GM12864 (cell line): Measurements from ENCODE around the gene CHTF18.

ENCODE experiments used
- DNase-seq: peaks from one replicate; pipeline ENCODE4 v3.0.0-alpha.2; 2011; ENCODE audit warnings: low read depth
- H3K4me3 ChIP-seq: 2 replicates; pipeline ENCODE4 v1.5.1; 2011; ENCODE audit warnings: mild to moderate bottlenecking, low read depth, low read length, control low read depth
- TF ChIP-seq, protein P1 (sequence below): IDR thresholded peaks from 2 replicates; pipeline ENCODE4 v1.5.1; 2011; ENCODE audit warnings: low read depth, mild to moderate bottlenecking, moderate library complexity, low read length, control low read depth, inconsistent platforms; ENCODE audit errors: missing control alignments

Gene CHTF18

DNA sequence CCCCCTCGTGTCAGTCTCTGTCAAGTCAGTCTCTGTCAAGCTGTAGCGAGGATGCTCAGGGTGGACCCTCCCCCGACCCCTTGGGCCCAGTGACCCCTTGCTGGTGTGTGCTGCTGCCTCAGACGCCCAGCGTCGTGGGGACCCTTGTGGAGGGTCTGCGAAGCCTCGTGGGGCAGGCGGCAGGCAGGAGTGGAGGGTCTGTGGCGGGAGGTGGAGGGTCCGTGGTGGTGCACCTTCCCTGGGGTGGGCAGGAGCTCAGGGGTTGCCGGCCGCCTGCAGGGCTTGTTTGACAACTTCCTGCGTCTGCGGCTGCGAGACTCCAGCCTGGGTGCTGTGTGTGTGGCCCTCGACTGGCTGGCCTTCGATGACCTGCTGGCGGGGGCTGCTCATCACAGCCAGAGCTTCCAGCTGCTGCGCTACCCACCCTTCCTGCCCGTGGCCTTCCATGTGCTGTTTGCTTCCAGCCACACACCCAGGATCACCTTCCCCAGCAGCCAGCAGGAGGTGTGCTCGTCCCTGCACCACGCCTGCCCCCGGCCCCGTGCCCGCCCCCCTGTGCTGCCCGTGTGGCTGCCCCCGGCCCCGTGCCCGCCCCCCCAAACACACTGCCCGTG, 6.5 kb downstream of the CHTF18 start:
- no peak overlapping the region for H3K4me3 ChIP-seq
- TF ChIP-seq, protein P1, sequence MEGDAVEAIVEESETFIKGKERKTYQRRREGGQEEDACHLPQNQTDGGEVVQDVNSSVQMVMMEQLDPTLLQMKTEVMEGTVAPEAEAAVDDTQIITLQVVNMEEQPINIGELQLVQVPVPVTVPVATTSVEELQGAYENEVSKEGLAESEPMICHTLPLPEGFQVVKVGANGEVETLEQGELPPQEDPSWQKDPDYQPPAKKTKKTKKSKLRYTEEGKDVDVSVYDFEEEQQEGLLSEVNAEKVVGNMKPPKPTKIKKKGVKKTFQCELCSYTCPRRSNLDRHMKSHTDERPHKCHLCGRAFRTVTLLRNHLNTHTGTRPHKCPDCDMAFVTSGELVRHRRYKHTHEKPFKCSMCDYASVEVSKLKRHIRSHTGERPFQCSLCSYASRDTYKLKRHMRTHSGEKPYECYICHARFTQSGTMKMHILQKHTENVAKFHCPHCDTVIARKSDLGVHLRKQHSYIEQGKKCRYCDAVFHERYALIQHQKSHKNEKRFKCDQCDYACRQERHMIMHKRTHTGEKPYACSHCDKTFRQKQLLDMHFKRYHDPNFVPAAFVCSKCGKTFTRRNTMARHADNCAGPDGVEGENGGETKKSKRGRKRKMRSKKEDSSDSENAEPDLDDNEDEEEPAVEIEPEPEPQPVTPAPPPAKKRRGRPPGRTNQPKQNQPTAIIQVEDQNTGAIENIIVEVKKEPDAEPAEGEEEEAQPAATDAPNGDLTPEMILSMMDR, result no peak
- DNase-seq, result no peak

DNA sequence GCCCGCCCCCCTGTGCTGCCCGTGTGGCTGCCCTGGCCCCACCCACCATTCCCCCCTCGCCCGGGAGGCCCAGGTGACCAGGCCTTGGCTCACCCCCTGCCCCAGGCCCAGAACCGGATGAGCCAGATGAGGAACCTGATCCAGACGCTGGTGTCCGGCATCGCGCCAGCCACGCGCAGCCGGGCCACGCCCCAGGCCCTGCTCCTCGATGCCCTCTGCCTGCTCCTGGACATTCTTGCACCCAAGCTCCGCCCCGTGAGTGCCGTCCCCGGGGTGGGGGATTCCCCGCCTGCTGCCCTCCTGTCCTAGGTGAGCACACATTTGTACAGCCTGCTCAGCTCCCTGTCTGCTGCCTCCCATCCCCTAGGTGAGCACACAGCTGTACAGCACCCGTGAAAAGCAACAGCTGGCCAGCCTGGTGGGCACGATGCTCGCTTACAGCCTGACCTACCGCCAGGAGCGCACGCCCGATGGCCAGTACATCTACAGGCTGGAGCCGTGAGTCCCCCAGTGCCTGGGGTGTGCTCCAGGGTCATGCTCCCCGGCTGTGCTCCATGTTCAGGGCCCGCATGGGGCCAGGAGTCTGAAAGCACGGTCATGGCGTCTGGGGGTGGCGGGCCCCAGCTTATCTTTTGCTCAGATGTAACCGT, 7.3 kb downstream of the CHTF18 start:
- DNase-seq, result no peak
- TF ChIP-seq, protein P1, result no peak

DNA sequence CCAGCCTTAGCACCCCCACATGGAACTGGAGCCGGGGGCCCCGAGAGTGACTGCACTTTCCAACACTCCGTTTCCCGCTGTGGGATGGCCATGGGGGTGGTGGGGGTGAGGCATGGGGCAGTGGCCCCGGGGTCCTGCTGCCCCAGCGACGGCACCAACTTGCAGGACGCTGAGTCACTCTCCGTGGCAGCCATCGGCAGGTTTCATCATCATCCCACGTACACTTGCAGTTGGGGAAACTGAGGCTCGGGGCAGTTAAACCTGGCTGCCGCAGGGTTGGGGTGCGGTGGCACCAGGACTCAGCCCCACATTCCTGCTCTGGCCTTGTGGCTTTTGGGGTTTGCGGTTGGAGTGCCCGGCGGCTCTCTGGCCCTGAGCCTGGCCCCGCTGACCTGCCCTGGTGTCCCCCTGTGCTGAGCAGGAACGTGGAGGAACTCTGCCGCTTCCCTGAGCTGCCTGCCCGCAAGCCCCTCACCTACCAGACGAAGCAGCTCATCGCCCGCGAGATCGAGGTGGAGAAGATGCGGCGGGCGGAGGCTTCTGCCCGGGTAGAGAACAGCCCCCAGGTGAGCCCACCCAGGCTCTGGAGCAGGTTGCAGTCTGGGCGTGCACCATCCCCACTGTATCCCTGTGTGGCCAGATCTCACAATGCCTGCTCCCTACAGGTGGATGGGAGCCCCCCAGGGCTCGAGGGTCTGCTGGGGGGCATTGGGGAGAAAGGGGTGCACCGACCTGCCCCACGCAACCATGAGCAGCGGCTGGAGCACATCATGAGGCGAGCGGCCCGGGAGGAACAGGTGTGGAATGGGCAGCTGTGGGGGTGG, 8.1 kb downstream of the CHTF18 start:
- TF ChIP-seq, protein P1, result no peak
- DNase-seq, result no peak
- no peak overlapping the region for H3K4me3 ChIP-seq

More for the DNA sequence above, 7.3 kb downstream of the CHTF18 start:
- no peak overlapping the region for H3K4me3 ChIP-seq

DNA sequence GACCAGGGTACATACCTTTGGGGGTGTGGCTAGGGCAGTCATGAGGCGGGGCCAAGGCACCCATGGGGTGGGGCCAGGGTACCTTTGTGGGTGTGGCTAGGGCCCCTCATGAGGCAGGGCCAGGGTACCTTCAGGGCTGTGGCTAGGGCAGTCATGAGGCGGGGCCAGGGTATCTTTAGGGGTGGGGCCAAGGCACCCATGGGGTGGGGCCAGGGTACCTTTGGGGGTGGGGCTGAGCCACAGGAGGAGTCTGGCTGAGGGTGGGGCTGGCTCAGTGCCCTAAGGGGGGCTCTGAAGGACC, 8.7 kb downstream of the CHTF18 start:
- no peak for DNase-seq
- no peak overlapping the region for H3K4me3 ChIP-seq
- TF ChIP-seq, protein P1, result no peak

DNA sequence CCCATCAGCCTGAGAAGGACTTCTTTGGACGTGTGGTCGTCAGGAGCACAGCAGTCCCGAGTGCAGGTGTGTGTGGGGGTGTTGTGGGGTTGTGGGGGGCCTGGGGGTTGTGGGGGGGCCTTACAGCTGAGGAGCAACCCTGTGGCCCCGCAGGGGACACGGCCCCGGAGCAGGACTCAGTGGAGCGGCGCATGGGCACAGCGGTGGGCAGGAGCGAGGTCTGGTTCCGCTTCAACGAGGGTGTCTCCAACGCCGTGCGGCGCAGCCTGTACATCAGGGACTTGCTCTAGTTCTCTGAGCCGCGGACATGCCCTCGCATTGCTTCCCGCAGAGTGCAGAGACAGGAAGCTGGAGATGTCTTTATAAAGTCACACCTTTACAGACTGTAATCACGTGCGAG, 9.3 kb downstream of the CHTF18 start:
- DNase-seq, result no peak
- TF ChIP-seq, protein P1, result no peak

DNA sequence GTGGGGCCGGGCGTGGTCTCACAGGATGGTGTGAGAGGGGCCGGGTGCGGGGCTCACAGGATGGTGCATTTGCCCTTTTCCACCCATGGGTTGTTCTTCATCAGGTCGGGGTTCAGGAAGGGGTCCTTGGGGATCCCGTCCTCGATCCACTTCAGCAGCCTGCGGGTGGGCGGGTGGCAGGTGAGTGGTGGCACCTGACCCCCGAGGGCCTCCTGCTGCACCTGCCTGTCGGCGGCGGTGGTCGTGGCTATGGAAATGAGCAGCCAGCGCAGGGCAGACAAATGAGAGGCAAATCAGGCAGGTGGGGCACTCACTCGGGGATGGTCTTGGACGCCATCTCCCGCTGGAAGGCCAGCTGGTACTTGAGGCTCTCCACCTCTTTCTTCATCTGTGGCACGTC, 10.2 kb downstream of the CHTF18 start:
- TF ChIP-seq, protein P1, result no peak
- H3K4me3 ChIP-seq, result no peak overlapping the region

More for the DNA sequence above, 9.3 kb downstream of the CHTF18 start:
- H3K4me3 ChIP-seq, result no peak overlapping the region

More for the DNA sequence above, 10.2 kb downstream of the CHTF18 start:
- no peak for DNase-seq
